Endothelial cell of umbilical vein (primary cell): ENCODE measurements around the gene XYLT1. TPM values are rescaled to one million over a fixed set of nuclear protein-coding genes. Genes with fewer than 3 reads are reported as not detected.

Experiments used
- BruUV-seq: library from RNA; stranded (reverse); fragments of 400-500 nt; replicated peaks from 2 replicates; lab custom pipeline; 2021; lab: Mats Ljungman, UMichigan
- CTCF ChIA-PET: fragments of 300-600, 350-600 bp; sonication (Branson Sonifier 250); formaldehyde crosslinking; loops from one replicate; lab custom pipeline; 2021; ENCODE audit warnings: antibody characterized with exemption, inconsistent platforms; lab: Charles Lee
- POLR2A ChIA-PET: fragments of 300-600, 350-600 bp; sonication (Branson Sonifier 250); formaldehyde crosslinking; loops from one replicate; lab custom pipeline; 2021; ENCODE audit warnings: antibody characterized with exemption, inconsistent platforms; lab: Charles Lee
- DNase-seq: peaks from one replicate; pipeline ENCODE4 v3.0.0-alpha.2; 2011; ENCODE audit warnings: low read depth, low spot score
- FAIRE-seq: peaks from 2 replicates; lab custom pipeline; 2011; peaks lifted over from hg19 to GRCh38; lab: Jason Lieb, UNC
- H2AFZ ChIP-seq: 2 replicates; pipeline ENCODE4 v1.6.0; 2012; ENCODE audit warnings: low read depth, low read length, control low read depth, inconsistent platforms
- H3K27ac ChIP-seq: 2 replicates; pipeline ENCODE4 v1.5.1; 2011; ENCODE audit warnings: low read depth, mild to moderate bottlenecking, control low read depth, low read length, moderate library complexity; ENCODE audit not compliant: insufficient read depth
- H3K27me3 ChIP-seq, 2 experiments: 2 replicates each; pipeline versions ENCODE4 v1.6.0 to v1.6.1; 2011; ENCODE audit warnings: low read length in 2 of 2, mixed read lengths in 1 of 2; ENCODE audit not compliant: control insufficient read depth in 2 of 2, insufficient read depth in 2 of 2
- H3K36me3 ChIP-seq, 2 experiments: 2 replicates in 1 of 2; 3 replicates in 1 of 2; pipeline ENCODE4 v1.5.1; 2011; ENCODE audit warnings: low read length in 2 of 2, mild to moderate bottlenecking in 1 of 2, moderate library complexity in 1 of 2; ENCODE audit not compliant: control insufficient read depth in 2 of 2, insufficient read depth in 2 of 2; ENCODE audit errors: extremely low read depth in 1 of 2
- H3K4me1 ChIP-seq: 3 replicates; pipeline ENCODE4 v1.5.1; 2011; ENCODE audit warnings: mild to moderate bottlenecking, low read length; ENCODE audit not compliant: control insufficient read depth, insufficient read depth; ENCODE audit errors: extremely low read depth
- H3K4me2 ChIP-seq: 2 replicates; pipeline ENCODE4 v1.6.1; 2011; ENCODE audit warnings: low read length, control low read depth, mixed read lengths; ENCODE audit not compliant: insufficient read depth
- H3K4me3 ChIP-seq, 3 experiments: fragments of 200-600 bp in 1 of 3; sonication (generic), shearing (Covaris generic) in 1 of 3; replicated peaks in 1 of 3; 2 replicates each; pipeline ENCODE4 v1.5.1; 2011 to 2016; ENCODE audit warnings: control low read depth in 3 of 3, low read length in 3 of 3, mild to moderate bottlenecking in 2 of 3, inconsistent platforms in 1 of 3, low read depth in 1 of 3, moderate library complexity in 1 of 3; ENCODE audit not compliant: insufficient read depth in 1 of 3
- H3K79me2 ChIP-seq: 2 replicates; pipeline ENCODE4 v1.6.0; 2012; ENCODE audit warnings: low read length, inconsistent platforms; ENCODE audit not compliant: control insufficient read depth, insufficient read depth
- H3K9ac ChIP-seq: replicated peaks from 2 replicates; pipeline ENCODE3; 2011; ENCODE audit warnings: low read length, control low read depth; ENCODE audit not compliant: insufficient read depth; ENCODE audit errors: extremely low read depth
- H3K9me1 ChIP-seq: replicated peaks from 3 replicates; pipeline ENCODE4 v1.6.0; 2011; ENCODE audit warnings: mild to moderate bottlenecking, low read length; ENCODE audit not compliant: control insufficient read depth, insufficient read depth; ENCODE audit errors: extremely low read depth
- H3K9me3 ChIP-seq: replicated peaks from 2 replicates; pipeline ENCODE4 v1.5.1; 2012; ENCODE audit warnings: low read length, inconsistent platforms; ENCODE audit not compliant: control insufficient read depth, insufficient read depth
- H4K20me1 ChIP-seq: replicated peaks from 2 replicates; pipeline ENCODE3; 2011; ENCODE audit warnings: mild to moderate bottlenecking, low read length; ENCODE audit not compliant: control insufficient read depth, insufficient read depth; ENCODE audit errors: extremely low read depth
- EZH2 ChIP-seq: IDR thresholded peaks from 2 replicates; pipeline ENCODE4 v1.6.1; 2012; ENCODE audit warnings: borderline replicate concordance, low read depth, mild to moderate bottlenecking, moderate library complexity, low read length, inconsistent platforms; ENCODE audit not compliant: severe bottlenecking
- FOS ChIP-seq: IDR thresholded peaks from 2 replicates; pipeline ENCODE4 v1.6.1; 2011; ENCODE audit warnings: mild to moderate bottlenecking, low read length, moderate library complexity, borderline replicate concordance; ENCODE audit not compliant: insufficient read depth
- GATA2 ChIP-seq: IDR thresholded peaks from 2 replicates; pipeline ENCODE4 v1.7.0; 2011; ENCODE audit warnings: low read depth, mild to moderate bottlenecking, moderate library complexity, mixed read lengths, low read length; ENCODE audit not compliant: insufficient read length, insufficient read depth
- JUN ChIP-seq: IDR thresholded peaks from 2 replicates; pipeline ENCODE4 v1.6.1; 2011; ENCODE audit warnings: borderline replicate concordance, low read depth; ENCODE audit not compliant: insufficient read length, insufficient read depth
- MYC ChIP-seq: IDR thresholded peaks from one replicate; pipeline ENCODE4 v1.6.1; 2011; ENCODE audit warnings: mild to moderate bottlenecking, low read depth, low read length
- POLR2A ChIP-seq: IDR thresholded peaks from 2 replicates; pipeline ENCODE4 v1.6.1; 2012; ENCODE audit warnings: low read depth, mild to moderate bottlenecking, control low read depth, low read length
- POLR2AphosphoS5 ChIP-seq: IDR thresholded peaks from 2 replicates; pipeline ENCODE4 v1.6.1; 2012; ENCODE audit warnings: low read depth, mild to moderate bottlenecking, control low read depth, low read length, moderate library complexity; ENCODE audit not compliant: insufficient read depth
- dilution Hi-C: fragments of 300-500 bp; cut with MboI; formaldehyde crosslinking; loops from one replicate; pipeline ENCODE4 v1.15.0; 2019; ENCODE audit warnings: low sequenced_read_pairs; ENCODE audit not compliant: extremely low pct_ligation_motif_present
- intact Hi-C: fragments of 100-400 bp; cut with micrococcal nuclease; formaldehyde crosslinking; loops from one replicate; pipeline ENCODE4 v1.10.0; 2022
- polyA plus RNA-seq, 4 experiments: library from polyadenylated mRNA; depleted of rRNA in 3 of 4; stranded (reverse) in 3 of 4; unstranded in 1 of 4; fragments of >200 nt; gene quantifications; 2 replicates each; pipeline versions ENCODE4 v1.2.1 to v1.2.3, GENCODE V29; 2011 to 2012; ENCODE audit warnings: missing spikeins in 1 of 4
- total RNA-seq: library from RNA; stranded (reverse); gene quantifications from 2 replicates; pipeline ENCODE4 v1.2.3, GENCODE V29; 2021
- TF ChIP-seq, protein P1 (sequence below): IDR thresholded peaks from 2 replicates; pipeline ENCODE4 v1.6.1; 2011; ENCODE audit not compliant: insufficient read depth, insufficient read length
- TF ChIP-seq, protein P2 (sequence below), 2 donors: IDR thresholded peaks; 1 replicate in 1 of 2; 2 replicates in 1 of 2; pipeline ENCODE4 v1.5.1; 2011; ENCODE audit warnings: low read length in 2 of 2, mild to moderate bottlenecking in 2 of 2, moderate library complexity in 2 of 2, control low read depth in 1 of 2, inconsistent platforms in 1 of 2, low read depth in 1 of 2; ENCODE audit not compliant: insufficient read depth in 1 of 2; ENCODE audit errors: extremely low read depth in 1 of 2

Gene XYLT1
- total and polyA plus RNA-seq, 2 donors (not counting 3 experiments of a cell fraction or from before 2014, with no cell fraction given), result 0.63 to 2.9 TPM

DNA sequence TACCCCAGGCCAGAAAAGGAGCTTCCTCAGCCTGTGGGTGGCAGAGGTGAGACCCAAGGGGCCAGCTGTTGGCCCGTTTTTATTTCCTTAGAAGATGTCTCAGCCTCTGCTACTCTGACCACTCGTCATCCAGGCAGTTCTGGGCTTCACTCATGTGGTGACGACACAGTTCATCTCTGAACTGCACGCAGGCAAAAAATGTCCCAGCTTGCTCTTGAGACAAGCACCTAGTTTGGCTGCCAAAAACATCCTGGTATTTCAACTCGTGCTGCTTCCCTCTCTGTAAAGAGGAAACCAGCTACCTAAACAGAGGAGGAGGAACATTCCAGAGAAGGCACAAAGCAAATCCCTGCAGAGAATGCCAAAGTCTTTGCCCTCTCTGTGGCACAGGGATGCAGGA, 125.7 kb downstream of the XYLT1 start:
- no peak for DNase-seq
- FAIRE-seq, result no peak
- H3K27ac ChIP-seq, result no peak overlapping the region

More for the DNA sequence above, 125.7 kb downstream of the XYLT1 start:
- Histone ChIP-seq H2AFZ (no peak overlapping the region), H3K9me1 (no peaks in the 10 kb centered on the region), H3K4me1 (no peaks in the 10 kb centered on the region), H4K20me1 (no peaks in the 10 kb centered on the region), H3K79me2 (no peaks in the 10 kb centered on the region), H3K9ac (no peak overlapping the region), H3K4me2 (no peak overlapping the region), H3K4me3 (no peak overlapping the region), H3K9me3 (no peaks in the 10 kb centered on the region), H3K27me3 (no peaks in the 10 kb centered on the region), H3K36me3 (no peaks in the 10 kb centered on the region)
- TF ChIP-seq, protein P1, sequence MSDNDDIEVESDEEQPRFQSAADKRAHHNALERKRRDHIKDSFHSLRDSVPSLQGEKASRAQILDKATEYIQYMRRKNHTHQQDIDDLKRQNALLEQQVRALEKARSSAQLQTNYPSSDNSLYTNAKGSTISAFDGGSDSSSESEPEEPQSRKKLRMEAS, result no peak
- TF ChIP-seq, protein P2, sequence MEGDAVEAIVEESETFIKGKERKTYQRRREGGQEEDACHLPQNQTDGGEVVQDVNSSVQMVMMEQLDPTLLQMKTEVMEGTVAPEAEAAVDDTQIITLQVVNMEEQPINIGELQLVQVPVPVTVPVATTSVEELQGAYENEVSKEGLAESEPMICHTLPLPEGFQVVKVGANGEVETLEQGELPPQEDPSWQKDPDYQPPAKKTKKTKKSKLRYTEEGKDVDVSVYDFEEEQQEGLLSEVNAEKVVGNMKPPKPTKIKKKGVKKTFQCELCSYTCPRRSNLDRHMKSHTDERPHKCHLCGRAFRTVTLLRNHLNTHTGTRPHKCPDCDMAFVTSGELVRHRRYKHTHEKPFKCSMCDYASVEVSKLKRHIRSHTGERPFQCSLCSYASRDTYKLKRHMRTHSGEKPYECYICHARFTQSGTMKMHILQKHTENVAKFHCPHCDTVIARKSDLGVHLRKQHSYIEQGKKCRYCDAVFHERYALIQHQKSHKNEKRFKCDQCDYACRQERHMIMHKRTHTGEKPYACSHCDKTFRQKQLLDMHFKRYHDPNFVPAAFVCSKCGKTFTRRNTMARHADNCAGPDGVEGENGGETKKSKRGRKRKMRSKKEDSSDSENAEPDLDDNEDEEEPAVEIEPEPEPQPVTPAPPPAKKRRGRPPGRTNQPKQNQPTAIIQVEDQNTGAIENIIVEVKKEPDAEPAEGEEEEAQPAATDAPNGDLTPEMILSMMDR (IDR thresholded peaks at IDR 0.05; ENCODE audit: extremely low read depth in 1 of 2, insufficient read depth in 1 of 2, low read depth in 1 of 2, low read length in 2 of 2), result no peak
- no peak for TF ChIP-seq MYC
- no peak for TF ChIP-seq POLR2A
- TF ChIP-seq JUN, result no peak
- TF ChIP-seq POLR2AphosphoS5, result no peak
- TF ChIP-seq GATA2, result no peak
- TF ChIP-seq EZH2, result no peak
- no peak for TF ChIP-seq FOS
- intact Hi-C loops, result no loop called here
- BruUV-seq, result no TSS peak
- CTCF ChIA-PET, result no interaction called here
- dilution Hi-C loops, result no loop called here
- POLR2A ChIA-PET, result no interaction called here
